NT2/D1 (cell line): ENCODE measurements around the gene PCNX1.

ENCODE experiments used
- YY1 ChIP-seq: IDR thresholded peaks from 2 replicates; pipeline ENCODE4 v1.6.1; 2011; ENCODE audit not compliant: insufficient read length, insufficient read depth
- ZNF274 ChIP-seq: IDR thresholded peaks from 2 replicates; pipeline ENCODE4 v1.6.1; 2011; ENCODE audit warnings: mild to moderate bottlenecking, low read depth, low read length

GRCh38 chr14:71105177-71105576 is 197.9 kb downstream of the PCNX1 start:
- TF ChIP-seq YY1 (no peak), ZNF274 (no peak)
